Skin epidermis (tissue), 12 donors: Measurements from ENCODE around the gene FZD8.

Experiments used
- H3K27ac ChIP-seq, 21 experiments: fragments of 200-600 bp; sonication (generic) in 11 of 21; one replicate each; pipeline ENCODE4 v1.5.0; 2020; ENCODE audit warnings: mild to moderate bottlenecking in 3 of 21, inconsistent platforms in 2 of 21, moderate library complexity in 2 of 21
- H3K4me3 ChIP-seq, 7 experiments: fragments of 200-600 bp; sonication (generic) in 2 of 7; one replicate each; pipeline ENCODE4 v1.5.0; 2020; ENCODE audit warnings: inconsistent platforms in 2 of 7, mild to moderate bottlenecking in 2 of 7, moderate library complexity in 1 of 7

Gene FZD8

DNA sequence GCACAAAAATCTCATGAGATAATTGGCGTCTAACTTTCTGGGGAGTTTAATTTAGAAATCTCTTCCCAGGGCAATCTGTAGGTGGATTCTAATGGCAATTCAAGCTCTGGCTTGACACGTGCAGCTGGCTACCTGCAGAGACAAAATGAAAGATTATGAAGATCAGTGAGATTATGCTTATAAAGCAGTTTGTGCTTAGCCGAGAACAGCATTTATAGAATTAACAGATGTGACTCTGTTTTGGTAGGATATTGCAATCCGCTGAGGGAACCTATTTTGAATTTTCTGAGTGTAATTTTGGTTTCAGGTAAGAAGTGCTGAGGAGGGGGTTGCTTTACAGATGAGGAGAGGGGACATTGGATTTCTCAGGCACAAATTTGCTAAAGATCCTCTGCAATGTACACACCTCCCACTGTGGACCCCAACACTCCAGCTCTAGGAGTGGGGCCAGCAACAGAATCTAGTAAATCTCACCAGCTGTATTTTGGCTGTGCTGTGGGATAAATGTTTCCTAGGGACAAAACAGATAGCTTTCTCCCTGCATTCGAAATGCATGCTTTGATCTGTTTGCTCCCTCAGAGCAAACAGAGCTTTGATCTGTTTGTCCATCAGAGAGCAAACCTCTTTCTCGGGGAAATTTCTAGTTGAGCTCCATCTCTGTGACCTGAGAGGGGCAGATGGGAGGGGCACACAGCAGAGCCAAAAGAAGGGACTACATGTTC lies 29.6 kb downstream of the FZD8 start:
- no peak overlapping the region for H3K27ac ChIP-seq
- H3K4me3 ChIP-seq: no peak overlapping the region

DNA sequence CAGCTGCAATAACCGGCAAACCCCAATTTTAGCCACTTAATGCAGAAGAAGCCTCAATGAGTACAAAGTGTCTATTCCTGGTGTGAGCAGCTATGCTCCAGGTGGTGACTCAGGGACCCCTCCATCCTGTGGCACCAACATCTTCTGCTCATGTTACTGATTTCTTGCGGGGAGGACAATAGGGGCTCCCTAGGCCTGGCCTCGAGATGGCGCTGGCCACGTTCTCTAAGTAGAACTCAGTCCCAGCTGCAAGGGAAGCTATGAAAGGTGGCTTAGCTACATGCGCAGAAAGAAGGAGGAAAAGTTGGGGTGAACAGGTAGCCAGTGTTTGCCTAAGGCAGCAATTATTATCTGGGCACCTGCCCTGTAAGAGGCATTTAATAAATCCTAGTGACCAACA lies 30.3 kb downstream of the FZD8 start:
- H3K4me3 ChIP-seq: no peak overlapping the region
- H3K27ac ChIP-seq: no peak overlapping the region

DNA sequence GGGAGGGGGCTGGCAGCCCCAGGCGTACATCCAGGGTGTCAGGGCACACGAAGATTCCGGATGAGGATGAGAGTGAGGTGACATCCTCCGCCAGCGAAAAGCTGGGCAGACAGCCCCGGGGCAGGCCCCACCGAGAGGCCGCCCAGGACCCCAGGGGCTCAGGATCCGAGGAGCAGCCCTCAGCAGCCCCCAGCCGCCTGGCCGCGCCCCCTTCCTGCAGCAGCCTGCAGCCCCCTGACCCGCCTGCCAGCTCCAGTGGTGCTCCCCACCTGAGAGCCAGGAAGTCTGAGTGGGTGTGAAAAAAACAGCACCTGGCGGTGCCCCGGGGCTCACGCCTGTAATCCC lies 33.8 kb downstream of the FZD8 start:
- no peak overlapping the region for H3K27ac ChIP-seq
- peak overlapping the region in 5 of 7 experiments; percentile 18 to 47 (median 36) for H3K4me3 ChIP-seq

- Histone ChIP-seq H3K4me3 (peak overlapping the region; percentile 10 to 47 (median 29)), H3K27ac (peak overlapping the region in 1 of 21 experiments; percentile 8)
These were observed 34.4 kb downstream of the FZD8 start for GRCh38 chr10:35607475-35608327.

DNA sequence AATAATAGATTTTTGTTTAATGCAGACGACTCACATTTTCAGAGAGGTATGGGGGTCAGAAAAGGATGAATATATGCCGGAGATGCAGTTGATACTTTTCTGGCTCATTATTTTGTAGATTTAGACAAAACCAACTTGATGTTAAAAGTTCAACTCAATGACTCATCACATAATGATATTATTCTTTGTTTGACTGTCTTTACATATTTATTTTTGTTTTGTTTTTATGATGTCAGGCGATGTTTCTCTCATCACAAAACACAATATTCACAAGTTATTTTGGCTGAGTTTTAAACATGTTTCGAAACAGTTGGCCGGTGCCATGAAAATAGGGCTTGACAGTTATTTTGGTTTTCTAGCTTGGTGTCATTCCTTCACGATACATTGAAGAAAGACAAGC lies 35.7 kb downstream of the FZD8 start:
- Histone ChIP-seq H3K4me3 (no peak overlapping the region), H3K27ac (no peak overlapping the region)

GRCh38 chr10:35605191-35605590 lies 36.9 kb downstream of the FZD8 start, which contains the start of gene GJD4:
Gene GJD4, plus strand, starts transcription at chr10:35605341. Its CDS starts 227 bp downstream, at chr10:35605568.
- no peak within 1 kb of the TSS for H3K27ac ChIP-seq
- no peak within 1 kb of the TSS for H3K4me3 ChIP-seq

- no peak overlapping the region for H3K4me3 ChIP-seq
- H3K27ac ChIP-seq: no peak overlapping the region
These were observed 41.9 kb downstream of the FZD8 start for GRCh38 chr10:35600193-35600592.

- H3K27ac ChIP-seq: no peak overlapping the region
These were observed 43.7 kb downstream of the FZD8 start for GRCh38 chr10:35598379-35598778.

DNA sequence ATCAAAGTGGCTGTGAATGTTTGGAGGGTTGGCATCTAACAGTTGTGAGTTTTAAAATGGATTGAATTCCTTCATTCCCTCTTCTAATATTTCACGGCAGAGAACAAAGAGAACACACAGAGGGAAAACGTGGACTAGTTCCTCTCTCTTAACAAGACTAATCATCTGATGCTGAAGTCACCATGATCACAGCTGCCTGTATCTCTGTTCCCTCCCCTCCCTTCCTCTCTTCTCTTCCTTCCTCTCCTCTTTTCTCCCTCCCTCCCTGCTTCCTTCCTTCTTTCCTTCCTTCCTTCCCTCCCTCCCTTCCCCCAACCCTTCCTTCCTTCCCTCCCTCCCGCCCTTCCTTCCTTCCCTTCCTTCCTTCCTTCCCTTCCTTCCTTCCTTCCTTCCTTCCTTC lies 47.0 kb downstream of the FZD8 start:
- no peak overlapping the region for H3K4me3 ChIP-seq
- H3K27ac ChIP-seq: no peak overlapping the region

More at GRCh38 chr10:35598379-35598778, 43.7 kb downstream of the FZD8 start:
- H3K4me3 ChIP-seq: no peak overlapping the region

DNA sequence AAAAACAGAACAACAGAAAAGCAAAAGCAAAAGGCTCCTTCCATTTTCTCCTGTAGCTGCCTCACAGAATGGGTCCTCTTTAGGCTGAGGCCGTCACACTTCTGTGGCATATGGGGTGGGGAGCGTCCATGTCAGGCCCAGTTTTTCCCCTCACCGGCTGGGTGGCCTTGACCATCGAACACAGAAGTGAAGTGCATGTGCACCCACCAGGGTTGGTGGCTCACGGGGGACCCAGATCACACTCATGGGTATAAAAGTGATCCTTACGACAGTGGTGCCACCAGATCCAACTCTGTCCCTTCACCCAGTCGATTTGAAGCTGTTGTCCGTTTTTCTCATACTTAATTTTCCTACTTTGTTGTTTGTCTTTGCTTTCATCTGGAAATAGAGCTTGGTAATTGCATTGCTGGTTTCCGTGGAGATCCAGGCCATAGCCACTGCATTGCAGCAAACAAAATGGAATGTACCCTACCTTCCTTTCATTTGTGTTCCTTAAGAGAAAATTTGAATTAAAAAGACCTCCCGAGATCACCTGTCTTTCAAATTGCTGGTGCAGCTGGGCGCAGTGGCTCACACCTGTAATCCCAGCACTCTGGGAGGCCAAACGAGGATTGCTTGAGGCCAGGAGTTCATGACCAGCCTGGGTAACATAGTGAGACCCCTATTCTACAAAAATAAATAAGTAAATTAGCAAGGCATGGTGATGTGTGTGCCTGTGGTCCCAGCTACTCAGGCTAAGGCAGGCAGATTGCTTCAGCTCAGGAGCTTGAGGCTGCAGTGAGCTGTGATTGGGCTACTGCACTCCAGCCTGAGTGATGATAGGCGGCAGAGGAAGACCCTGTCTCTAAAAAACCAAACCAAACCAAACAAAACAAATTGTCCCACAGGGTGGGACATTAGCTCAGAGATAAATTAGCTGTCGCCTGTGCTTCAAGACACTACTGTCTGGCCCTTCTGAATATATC lies 47.7 kb downstream of the FZD8 start:
- H3K27ac ChIP-seq: no peak overlapping the region
- H3K4me3 ChIP-seq: no peak overlapping the region

DNA sequence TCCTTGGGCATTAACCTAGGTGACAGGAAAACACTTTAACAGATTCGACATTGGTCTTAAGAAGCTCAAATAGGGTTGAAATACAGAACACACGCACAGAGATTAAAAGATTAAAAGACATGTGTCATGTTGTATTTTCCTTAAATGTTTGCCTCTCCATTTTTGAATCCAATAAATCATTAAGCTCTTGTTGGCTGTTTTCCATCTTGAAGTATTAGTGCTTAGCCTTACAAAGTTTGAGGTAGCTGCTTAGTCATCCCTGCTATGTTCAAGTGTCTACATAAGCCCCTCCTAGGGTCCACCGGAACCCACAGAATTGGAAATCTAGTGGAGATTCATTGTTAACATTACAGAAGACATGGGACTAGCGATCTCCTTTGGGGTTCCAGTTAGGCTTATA lies 49.7 kb downstream of the FZD8 start:
- H3K4me3 ChIP-seq: no peak overlapping the region
- no peak overlapping the region for H3K27ac ChIP-seq

- no peak overlapping the region for H3K27ac ChIP-seq
- no peak overlapping the region for H3K4me3 ChIP-seq
These were observed 53.3 kb downstream of the FZD8 start for GRCh38 chr10:35588836-35589235.
